H1 (cell line): ENCODE results near the gene TMEM129. TPM values are rescaled to one million over a fixed set of nuclear protein-coding genes. Genes with fewer than 3 reads are reported as not detected.
A peak's percentile ranks its signal among the peaks of the same experiment; 100 is the strongest.

Source experiments
- CTCF ChIA-PET: fragments of 300-600 bp; sonication (Branson Sonifier 250); formaldehyde crosslinking; loops from one replicate; lab custom pipeline; 2021; ENCODE audit not compliant: partially characterized antibody; lab: Charles Lee
- POLR2A ChIA-PET: fragments of 300-600 bp; sonication (Branson Sonifier 250); formaldehyde crosslinking; loops from one replicate; lab custom pipeline; 2021; ENCODE audit warnings: inconsistent platforms; ENCODE audit not compliant: partially characterized antibody; lab: Charles Lee
- DNase-seq, 2 experiments: peaks; one replicate each; pipeline versions ENCODE4 v3.0.0 to v3.0.0-alpha.2; 2010 to 2022; ENCODE audit warnings: low spot score in 2 of 2, low read depth in 1 of 2, mixed read lengths in 1 of 2
- FAIRE-seq: peaks from 2 replicates; lab custom pipeline; 2011; peaks lifted over from hg19 to GRCh38; lab: Jason Lieb, UNC
- H2AFZ ChIP-seq: 2 replicates; pipeline ENCODE4 v1.8.1; 2012; ENCODE audit warnings: low read length, inconsistent platforms
- H2AK5ac ChIP-seq: 2 replicates; pipeline ENCODE4 v1.6.1; 2013; ENCODE audit warnings: low read depth, low read length
- H2BK120ac ChIP-seq: replicated peaks from 2 replicates; pipeline ENCODE3; 2013; ENCODE audit warnings: low read depth, low read length, inconsistent platforms
- H2BK12ac ChIP-seq: 2 replicates; pipeline ENCODE4 v1.6.1; 2013; ENCODE audit warnings: low read depth, low read length
- H2BK15ac ChIP-seq: 2 replicates; pipeline ENCODE4 v1.6.1; 2013; ENCODE audit warnings: low read length
- H2BK20ac ChIP-seq: 2 replicates; pipeline ENCODE4 v1.6.1; 2013; ENCODE audit warnings: low read length
- H2BK5ac ChIP-seq: 2 replicates; pipeline ENCODE4 v1.6.1; 2013; ENCODE audit warnings: low read depth, low read length
- H3K14ac ChIP-seq: 2 replicates; pipeline ENCODE4 v1.6.1; 2013; ENCODE audit warnings: inconsistent platforms; ENCODE audit not compliant: insufficient read length
- H3K18ac ChIP-seq: 2 replicates; pipeline ENCODE4 v1.6.1; 2013; ENCODE audit warnings: low read length; ENCODE audit errors: extremely low read depth
- H3K23ac ChIP-seq: 2 replicates; pipeline ENCODE4 v1.6.1; 2013; ENCODE audit warnings: inconsistent platforms; ENCODE audit not compliant: insufficient read length
- H3K23me2 ChIP-seq: 2 replicates; pipeline ENCODE4 v1.6.1; 2013; ENCODE audit warnings: low read depth, low read length
- H3K27ac ChIP-seq: 2 replicates; pipeline ENCODE4 v1.6.1; 2011; ENCODE audit warnings: low read depth, low read length, inconsistent platforms
- H3K27me3 ChIP-seq, 4 experiments: replicated peaks in 1 of 4; 1 replicate in 1 of 4; 2 replicates in 3 of 4; pipeline versions ENCODE4 v1.6.1 to v1.8.1; 2011 to 2013; ENCODE audit warnings: low read length in 3 of 4, mild to moderate bottlenecking in 3 of 4, inconsistent platforms in 2 of 4, mixed read lengths in 2 of 4, moderate library complexity in 1 of 4; ENCODE audit not compliant: control insufficient read depth in 3 of 4, insufficient read depth in 3 of 4; ENCODE audit errors: extremely low read depth in 1 of 4
- H3K36me3 ChIP-seq, 4 experiments: 2 replicates each; pipeline versions ENCODE4 v1.6.1 to v1.8.1; 2011 to 2013; ENCODE audit warnings: mild to moderate bottlenecking in 4 of 4, low read length in 3 of 4, moderate library complexity in 2 of 4, control low read depth in 1 of 4, inconsistent platforms in 1 of 4; ENCODE audit not compliant: insufficient read depth in 4 of 4, control insufficient read depth in 2 of 4
- H3K4ac ChIP-seq: replicated peaks from 2 replicates; pipeline ENCODE3; 2013; ENCODE audit warnings: low read length, low read depth, mixed read lengths, inconsistent platforms; ENCODE audit not compliant: insufficient read length
- H3K4me1 ChIP-seq, 4 experiments: replicated peaks in 1 of 4; 1 replicate in 1 of 4; 2 replicates in 3 of 4; pipeline versions ENCODE4 v1.6.1 to v1.8.1; 2011 to 2013; ENCODE audit warnings: low read length in 3 of 4, inconsistent platforms in 2 of 4, mixed read lengths in 1 of 4; ENCODE audit not compliant: insufficient read depth in 4 of 4, control insufficient read depth in 3 of 4
- H3K4me2 ChIP-seq, 2 experiments: 2 replicates each; pipeline versions ENCODE4 v1.6.1 to v1.8.1; 2011 to 2013; ENCODE audit warnings: low read depth in 2 of 2, low read length in 2 of 2, control low read depth in 1 of 2, inconsistent platforms in 1 of 2, mild to moderate bottlenecking in 1 of 2; ENCODE audit not compliant: insufficient read depth in 1 of 2
- H3K4me3 ChIP-seq, 4 experiments: fragments of 200-600, 300-600 bp in 1 of 4; sonication (generic), shearing (Covaris generic), sonication (Bioruptor Twin) in 1 of 4; 2 replicates each; pipeline versions ENCODE4 v1.5.1 to v1.8.1; 2011 to 2016; ENCODE audit warnings: low read length in 4 of 4, low read depth in 3 of 4, control low read depth in 2 of 4, inconsistent platforms in 2 of 4, mild to moderate bottlenecking in 2 of 4, mixed read lengths in 1 of 4, moderate library complexity in 1 of 4; ENCODE audit not compliant: insufficient read depth in 2 of 4; ENCODE audit errors: extremely low read depth in 1 of 4
- H3K56ac ChIP-seq: replicated peaks from 2 replicates; pipeline ENCODE3; 2013; ENCODE audit warnings: low read depth, mild to moderate bottlenecking, mixed read lengths, low read length, inconsistent platforms; ENCODE audit not compliant: insufficient read length
- H3K79me1 ChIP-seq: 2 replicates; pipeline ENCODE4 v1.6.1; 2013; ENCODE audit warnings: low read depth, low read length, control low read depth
- H3K79me2 ChIP-seq, 2 experiments: 2 replicates each; pipeline versions ENCODE4 v1.6.1 to v1.8.1; 2012 to 2013; ENCODE audit warnings: low read length in 2 of 2, mild to moderate bottlenecking in 2 of 2, inconsistent platforms in 1 of 2; ENCODE audit not compliant: insufficient read depth in 2 of 2, control insufficient read depth in 1 of 2
- H3K9ac ChIP-seq, 4 experiments: replicated peaks in 1 of 4; 1 replicate in 1 of 4; 2 replicates in 3 of 4; pipeline versions ENCODE4 v1.6.1 to v1.8.1; 2011 to 2013; ENCODE audit warnings: low read depth in 3 of 4, low read length in 3 of 4, control low read depth in 2 of 4, mild to moderate bottlenecking in 2 of 4, moderate library complexity in 2 of 4, inconsistent platforms in 1 of 4; ENCODE audit errors: extremely low read depth in 1 of 4
- H3K9me3 ChIP-seq, 2 experiments: 2 replicates each; pipeline versions ENCODE4 v1.6.1 to v1.8.1; 2012 to 2013; ENCODE audit warnings: mild to moderate bottlenecking in 2 of 2, moderate library complexity in 2 of 2, control low read depth in 1 of 2, inconsistent platforms in 1 of 2, low read depth in 1 of 2, low read length in 1 of 2, mixed read lengths in 1 of 2; ENCODE audit not compliant: insufficient read depth in 2 of 2
- H4K20me1 ChIP-seq, 2 experiments: replicated peaks in 1 of 2; 2 replicates each; pipeline versions ENCODE3 to v1.8.1; 2011 to 2013; ENCODE audit warnings: inconsistent platforms in 2 of 2, low read length in 2 of 2, mild to moderate bottlenecking in 1 of 2; ENCODE audit not compliant: insufficient read depth in 2 of 2, control insufficient read depth in 1 of 2
- H4K5ac ChIP-seq: 2 replicates; pipeline ENCODE4 v1.6.1; 2013; ENCODE audit warnings: low read length, low read depth, mixed read lengths, inconsistent platforms; ENCODE audit not compliant: insufficient read length
- H4K8ac ChIP-seq: 2 replicates; pipeline ENCODE4 v1.8.0; 2013; ENCODE audit warnings: mild to moderate bottlenecking, moderate library complexity, low read length, inconsistent platforms; ENCODE audit not compliant: insufficient read depth; ENCODE audit errors: extremely low read depth
- H4K91ac ChIP-seq: replicated peaks from 2 replicates; pipeline ENCODE3; 2013; ENCODE audit warnings: low read length, mixed read lengths, inconsistent platforms; ENCODE audit not compliant: insufficient read length
- CTBP2 ChIP-seq: IDR thresholded peaks from 2 replicates; pipeline ENCODE4 v1.7.0; 2011; ENCODE audit warnings: borderline replicate concordance, mild to moderate bottlenecking, moderate library complexity, mixed read lengths, low read length; ENCODE audit not compliant: insufficient read depth, insufficient read length
- WGBS, 2 experiments: shearing (Covaris generic) in 1 of 2; methylation state at CpG; one replicate each; pipeline versions ENCODE4 v1.1.6 to v1.1.7; 2013 to 2015; ENCODE audit warnings: low lambda C conversion rate in 2 of 2, mixed read lengths in 2 of 2, inconsistent platforms in 1 of 2, low coverage in 1 of 2, missing lambda C conversion rate in 1 of 2; ENCODE audit not compliant: insufficient replicate concordance in 2 of 2, insufficient coverage in 1 of 2, insufficient read length in 1 of 2; ENCODE audit errors: extremely low coverage in 1 of 2, missing lambda C conversion rate in 1 of 2; 5-methylcytosine and 5-hydroxymethylcytosine counted together
- polyA plus RNA-seq, 7 experiments: library from polyadenylated mRNA; depleted of rRNA in 3 of 7; stranded (reverse) in 5 of 7; unstranded in 2 of 7; fragments of >200 nt in 5 of 7; fragments of 200-250 nt in 2 of 7; gene quantifications; 1 replicate in 5 of 7; 2 replicates in 1 of 7; 4 replicates in 1 of 7; pipeline versions ENCODE4 v1.2.1 to v1.2.3, GENCODE V29; 2011 to 2013; ENCODE audit warnings: missing spikeins in 2 of 7, mixed read lengths in 2 of 7
- total RNA-seq: library from RNA; stranded (reverse); fragmentation: NEBNext Ultra II Directional; extraction: Animal tissue kit (Norgen Biotek cat#: 25700); gene quantifications from 2 replicates; pipeline ENCODE4 v1.2.1, GENCODE V29; 2021

TMEM129 gene
- total and polyA plus RNA-seq, 2 of the 8 experiments (the other 6 are each of a cell fraction or from before 2014, with no cell fraction given) = 31.5 to 58.7 TPM

DNA sequence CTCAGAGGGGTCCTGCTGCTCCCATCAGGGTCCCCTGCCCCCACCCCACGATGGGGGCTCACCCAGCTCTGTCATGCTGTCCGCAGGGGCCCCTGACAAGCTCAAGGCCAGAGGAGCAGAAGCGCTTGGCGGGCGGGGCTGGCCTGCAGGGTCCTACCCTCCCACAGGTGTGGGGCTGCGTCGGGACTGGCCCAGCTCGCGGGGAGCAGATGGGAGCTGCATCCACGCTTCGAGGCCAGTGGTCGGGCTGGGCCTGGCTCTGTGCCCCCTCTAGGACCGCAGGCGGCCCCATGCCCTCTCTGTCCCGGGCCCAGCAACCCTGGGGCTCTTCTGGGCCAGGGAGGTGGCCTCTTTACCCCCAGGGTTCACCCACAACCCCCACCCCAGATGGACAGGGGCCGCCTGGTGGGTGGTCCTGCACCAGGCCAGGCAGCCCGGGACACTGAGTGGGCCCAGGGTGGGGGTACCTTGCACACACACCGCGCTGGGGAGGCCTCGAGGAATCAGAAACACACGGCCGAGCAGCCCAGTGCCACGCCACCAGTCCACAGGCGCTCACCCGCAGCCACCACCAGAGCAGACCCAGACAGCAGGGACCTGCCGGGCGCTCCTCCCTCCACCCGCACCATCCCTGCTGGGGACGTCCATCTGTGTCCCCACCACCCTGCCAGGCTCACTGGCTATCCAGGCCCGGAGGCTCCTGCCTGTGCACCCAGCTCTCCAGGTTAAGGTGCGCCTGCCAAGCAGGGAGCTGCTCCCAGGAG, 30.2 kb upstream of the TMEM129 start:
- CTCF ChIA-PET = interaction anchor here (0.6 to 52.9 kb wide), 9 partner anchors 23 to 662 kb away, joined by 3 to 2507 read pairs (median 4); partner anchors contain the start of gene FGFR3

More for the DNA sequence above, 30.2 kb upstream of the TMEM129 start:
- WGBS, 2 experiments = 84% methylated on average over 23 of the region's 31 CpGs; no CpG with 5 or more reads in 1 of the 2 experiments
- Histone ChIP-seq H4K20me1 (no peaks in the 10 kb centered on the region), H3K4ac (no peak overlapping the region), H3K27ac (no peak overlapping the region), H3K56ac (no peak overlapping the region), H3K23me2 (no peaks in the 10 kb centered on the region), H3K9me3 (no peaks in the 10 kb centered on the region), H2AK5ac (no peak overlapping the region), H3K18ac (no peak overlapping the region), H2BK15ac (0 out of 2 replicates have a peak overlapping the region, but pooled peaks have one; percentile 16), H3K9ac (no peak overlapping the region), H3K79me2 (no peaks in the 10 kb centered on the region), H4K8ac (peak overlapping the region; percentile 3; the same call in 1 of the 2 replicates), H2AFZ (no peak overlapping the region), H3K4me1 (peaks cover 0 to 13% (median 10%) of the 10 kb centered on the region in 4 experiments; a peak in 6 of 7 replicates), H3K27me3 (peaks cover 0 to 4% (median 0%) of the 10 kb centered on the region in 4 experiments; a peak in 2 of 7 replicates), H2BK20ac (peak overlapping the region; percentile 32; the same call in 1 of the 2 replicates), H3K4me3 (no peak overlapping the region), H3K79me1 (no peaks in the 10 kb centered on the region), H2BK120ac (no peak overlapping the region), H3K23ac (no peak overlapping the region), H3K36me3 (no peaks in the 10 kb centered on the region), H4K5ac (no peak overlapping the region), H3K4me2 (no peak overlapping the region), H2BK12ac (0 out of 2 replicates have a peak overlapping the region, but pooled peaks have one; percentile 9), H4K91ac (peak overlapping the region; percentile 22), H3K14ac (no peak overlapping the region), H2BK5ac (no peak overlapping the region)
- FAIRE-seq (no peak), DNase-seq (no peak)
- POLR2A ChIA-PET = interaction anchor here (0.7 to 2.5 kb wide), 13 partner anchors 9 to 62 kb away, joined by 3 to 8 read pairs (median 4); no protein-coding TSS in a partner anchor
- no peak for TF ChIP-seq CTBP2
